Suppressor macrophage treated with lipopolysaccharide for 4 hours (primary cell): ENCODE data around the gene FUT1.
"Not testable (repeated sequence)": the region's sequence is repeated elsewhere in the genome, so short reads cannot be mapped to it uniquely, and the experiment has no call there.

Source experiments
- DNase-seq: peaks from one replicate; pipeline ENCODE4 v3.0.0-alpha.2; 2020

The FUT1 gene

GRCh38 chr19:48740164-48740972, 12.1 kb downstream of the FUT1 start, which contains the start of gene RASIP1:
RASIP1 (minus strand) TSS chr19:48740610; CDS start chr19:48740282, 328 bp downstream.
- DNase-seq: no peak

GRCh38 chr19:48739404-48740163, 12.9 kb downstream of the FUT1 start:
- no peak for DNase-seq

GRCh38 chr19:48738557-48739403, 13.7 kb downstream of the FUT1 start:
- peak; percentile 88 for DNase-seq

- DNase-seq: no peak
Observed at GRCh38 chr19:48737360-48737998, 15.0 kb downstream of the FUT1 start.

- no peak for DNase-seq
Observed at GRCh38 chr19:48735031-48735615, 17.3 kb downstream of the FUT1 start.

GRCh38 chr19:48734625-48735024, 17.8 kb downstream of the FUT1 start:
- DNase-seq: no peak

- DNase-seq: no peak
Observed at GRCh38 chr19:48731452-48731851, 21.0 kb downstream of the FUT1 start.

- no peak for DNase-seq
Observed at GRCh38 chr19:48728911-48729664, 23.4 kb downstream of the FUT1 start.

GRCh38 chr19:48726556-48726955, 25.9 kb downstream of the FUT1 start:
- DNase-seq: peak; percentile 47

GRCh38 chr19:48724796-48725753, 27.4 kb downstream of the FUT1 start:
- peak; percentile 65 for DNase-seq

GRCh38 chr19:48722196-48722708, 30.2 kb downstream of the FUT1 start:
- no peak for DNase-seq

- peak; percentile 96 for DNase-seq
Observed at GRCh38 chr19:48720613-48721296, 31.7 kb downstream of the FUT1 start.

GRCh38 chr19:48720251-48720612, 32.2 kb downstream of the FUT1 start:
- no peak for DNase-seq

- DNase-seq: no peak
Observed at GRCh38 chr19:48719263-48720171, 32.9 kb downstream of the FUT1 start, which contains the start of gene MAMSTR. MAMSTR (minus strand) TSS chr19:48719725; CDS start chr19:48719031, 694 bp downstream.

- DNase-seq: no peak
Observed at GRCh38 chr19:48718711-48719231, 33.7 kb downstream of the FUT1 start.

GRCh38 chr19:48718106-48718505, 34.3 kb downstream of the FUT1 start:
- DNase-seq: not testable (repeated sequence)

GRCh38 chr19:48716562-48717291, 35.7 kb downstream of the FUT1 start:
- no peak for DNase-seq
